C1 segment of cervical spinal cord (tissue), 14 donors: Measurements from ENCODE around the gene DNAH9.

Source experiments
- DNase-seq, 14 donors: peaks; one replicate each; lab custom pipeline; 2025; lab: John Stamatoyannopoulos, UW

The DNAH9 gene

DNA sequence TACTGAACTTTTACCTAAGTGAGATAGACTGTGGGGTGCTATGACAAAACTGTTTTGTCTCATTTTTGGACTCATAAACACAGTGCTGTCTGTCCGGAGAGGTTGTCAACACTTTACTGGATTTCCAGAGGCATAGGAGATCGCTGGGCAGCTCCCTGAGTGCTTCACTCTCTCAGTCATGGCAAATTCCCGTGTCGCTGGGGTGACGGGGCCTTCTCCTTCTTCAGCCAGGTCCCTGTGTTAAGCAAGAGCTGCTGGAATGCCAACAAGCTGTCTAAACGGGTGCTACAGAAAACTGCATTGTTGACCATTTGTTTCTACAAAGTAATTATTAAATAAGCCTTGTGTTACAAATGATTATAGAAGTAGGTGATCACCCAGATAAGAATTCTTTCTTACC lies 141.6 kb downstream of the DNAH9 start:
- DNase-seq = peak in 1 of 14 donors; percentile 11

DNA sequence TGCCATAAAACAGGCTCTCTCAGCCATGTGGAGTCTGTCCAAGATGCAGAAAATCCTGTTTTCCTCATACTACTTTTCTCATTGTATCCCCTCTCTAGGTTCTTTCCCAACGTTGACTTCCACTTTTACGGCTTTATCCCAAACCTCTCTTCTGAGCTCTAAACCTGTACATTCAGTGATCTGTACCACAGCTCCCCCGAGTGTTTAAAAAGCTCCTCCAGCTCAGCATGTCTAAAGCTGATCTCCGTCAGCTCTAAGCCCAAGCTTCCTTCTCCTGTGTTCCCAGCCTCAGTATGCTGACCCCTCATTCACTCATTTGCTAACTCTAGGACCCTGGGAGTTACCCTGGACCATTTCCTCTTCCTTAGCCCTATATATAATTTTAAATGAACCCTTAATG lies 144.6 kb downstream of the DNAH9 start:
- no peak for DNase-seq

DNA sequence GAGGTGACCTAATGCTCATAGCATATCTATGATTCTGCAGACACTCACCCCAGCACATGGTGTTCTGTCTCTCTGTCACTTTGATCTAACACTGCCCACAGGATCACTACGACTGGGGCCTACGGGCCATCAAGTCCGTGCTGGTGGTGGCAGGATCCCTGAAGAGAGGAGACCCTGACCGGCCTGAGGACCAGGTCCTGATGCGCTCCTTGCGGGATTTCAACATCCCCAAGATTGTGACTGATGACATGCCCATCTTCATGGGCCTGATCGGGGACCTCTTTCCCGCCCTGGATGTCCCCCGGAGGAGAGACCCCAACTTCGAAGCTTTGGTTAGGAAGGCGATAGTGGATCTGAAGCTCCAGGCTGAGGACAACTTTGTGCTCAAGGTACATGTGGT lies 146.4 kb downstream of the DNAH9 start:
- DNase-seq = no peak

DNA sequence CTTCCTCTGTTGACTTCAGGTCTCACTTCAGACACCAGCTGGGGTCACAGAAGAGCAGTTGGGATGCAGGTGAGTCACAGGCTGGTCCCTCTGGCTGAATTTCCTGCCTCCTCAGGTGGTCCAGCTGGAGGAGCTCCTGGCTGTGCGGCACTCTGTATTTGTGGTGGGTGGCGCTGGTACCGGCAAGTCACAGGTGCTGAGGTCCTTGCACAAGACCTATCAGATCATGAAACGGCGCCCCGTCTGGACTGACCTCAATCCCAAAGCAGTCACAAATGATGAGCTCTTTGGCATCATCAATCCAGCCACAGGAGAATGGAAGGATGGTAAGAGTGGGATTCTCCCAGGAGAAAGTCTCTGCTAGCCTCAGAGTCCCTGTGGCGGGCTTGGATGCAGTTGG lies 149.2 kb downstream of the DNAH9 start:
- no peak for DNase-seq

DNA sequence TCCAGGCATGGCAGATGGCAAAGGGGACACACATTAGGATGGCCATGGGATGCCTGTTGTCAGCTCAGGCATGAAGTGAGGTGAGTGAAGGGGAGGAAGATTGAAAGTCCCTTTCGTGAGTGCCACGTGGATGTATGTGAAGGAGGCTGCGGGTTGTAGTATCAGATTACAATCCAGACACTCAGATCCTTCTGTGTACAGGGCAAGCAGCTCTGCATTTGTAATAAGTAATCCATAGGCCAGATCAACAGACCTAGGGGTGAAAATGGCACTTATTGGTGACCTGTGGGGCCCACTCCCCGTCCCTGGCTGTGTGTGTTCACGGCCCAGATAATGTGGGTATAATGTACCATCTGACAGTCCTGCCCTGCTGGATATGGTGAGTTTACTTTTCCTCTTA lies 159.5 kb downstream of the DNAH9 start:
- DNase-seq = no peak

DNA sequence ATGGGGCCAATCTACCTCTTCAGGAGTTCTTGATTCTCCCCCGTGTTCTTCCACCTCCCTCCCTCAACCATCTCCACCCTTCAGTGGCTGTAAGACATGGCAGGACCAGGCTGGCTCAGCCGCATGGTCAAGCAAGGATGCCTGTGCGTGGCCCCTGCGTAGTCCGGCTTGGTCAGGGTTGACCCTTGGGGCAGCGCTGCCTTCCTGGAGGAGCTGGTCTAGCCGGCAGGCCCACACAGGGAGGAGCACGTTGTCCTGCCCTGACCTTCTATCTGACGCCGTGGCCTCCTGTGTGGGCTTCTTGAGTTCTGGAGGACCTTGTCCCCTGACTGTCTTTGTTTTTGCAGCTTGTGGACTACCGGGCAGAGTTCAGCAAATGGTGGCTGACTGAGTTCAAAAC lies 169.8 kb downstream of the DNAH9 start:
- no peak for DNase-seq

DNA sequence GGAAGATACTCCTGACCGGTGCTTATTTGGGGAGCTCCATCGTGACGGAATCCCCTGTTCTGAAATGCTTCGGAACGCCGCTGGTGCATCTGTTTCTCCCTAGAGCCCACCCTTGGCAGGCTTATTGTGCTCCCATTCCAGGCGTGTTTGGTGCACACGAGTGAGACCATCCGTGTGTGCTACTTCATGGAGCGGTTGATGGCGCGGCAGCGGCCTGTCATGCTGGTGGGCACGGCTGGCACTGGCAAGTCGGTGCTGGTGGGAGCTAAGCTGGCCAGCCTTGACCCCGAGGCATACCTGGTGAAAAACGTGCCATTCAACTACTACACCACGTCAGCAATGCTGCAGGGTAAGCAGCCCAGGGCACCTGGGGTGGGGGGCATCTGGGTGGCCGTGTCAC lies 170.7 kb downstream of the DNAH9 start:
- no peak for DNase-seq

DNA sequence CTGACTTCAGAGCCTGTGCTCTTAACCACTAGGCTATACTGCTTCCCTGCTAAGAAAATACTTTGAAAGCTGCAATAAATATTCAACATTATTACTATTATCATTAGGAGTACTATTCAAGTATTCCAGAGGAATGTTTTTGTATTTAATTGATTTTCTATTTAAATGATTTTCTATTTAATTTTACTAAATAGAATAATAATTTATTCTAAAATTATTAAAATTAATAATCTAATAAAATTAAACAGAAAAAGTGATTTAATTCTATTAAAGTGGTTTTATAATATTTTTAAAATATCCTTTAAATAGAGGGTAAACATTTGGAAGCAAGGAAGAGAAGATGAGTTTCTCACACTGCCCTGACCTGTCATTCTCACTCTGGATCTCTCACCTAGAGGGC lies 173.8 kb downstream of the DNAH9 start:
- DNase-seq = no peak

DNA sequence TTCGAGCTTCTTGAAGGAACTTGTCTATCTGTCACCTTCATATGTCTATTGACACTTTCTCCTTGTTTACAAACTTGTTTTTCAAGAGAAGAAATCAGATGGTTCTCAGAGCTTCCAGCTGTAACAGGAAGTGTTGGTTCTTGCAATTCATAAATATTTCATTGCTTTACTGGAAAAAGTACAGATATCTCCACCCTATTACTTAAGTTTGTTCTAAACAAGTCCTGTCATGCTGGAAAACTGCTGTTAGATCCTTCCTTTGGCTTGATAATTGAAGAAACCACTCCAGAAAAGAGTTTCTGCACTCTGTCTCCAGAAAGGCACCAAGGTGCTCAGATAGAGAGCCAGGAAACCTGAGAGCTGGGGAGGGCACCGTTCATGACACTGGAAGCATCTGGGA lies 181.6 kb downstream of the DNAH9 start:
- DNase-seq = no peak

DNA sequence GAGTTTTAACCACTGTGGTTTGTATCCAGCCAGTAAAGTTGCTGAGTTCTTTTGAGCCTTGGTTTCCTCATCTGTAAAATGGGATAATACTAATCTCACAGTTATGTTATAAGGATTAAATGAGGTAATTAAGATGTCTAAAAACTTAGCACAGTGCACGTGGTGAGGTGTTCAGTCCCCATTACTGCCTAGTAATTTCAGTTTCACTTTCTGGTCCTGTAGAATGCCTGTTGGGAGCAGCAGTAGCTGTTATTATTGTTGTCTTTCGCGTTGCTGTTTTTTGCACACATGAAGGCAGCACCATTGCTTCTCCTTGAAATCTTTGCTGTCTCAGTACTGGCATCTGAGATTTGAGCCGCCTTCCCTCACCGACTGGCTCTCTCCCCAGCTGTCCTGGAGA lies 182.4 kb downstream of the DNAH9 start:
- DNase-seq = no peak

DNA sequence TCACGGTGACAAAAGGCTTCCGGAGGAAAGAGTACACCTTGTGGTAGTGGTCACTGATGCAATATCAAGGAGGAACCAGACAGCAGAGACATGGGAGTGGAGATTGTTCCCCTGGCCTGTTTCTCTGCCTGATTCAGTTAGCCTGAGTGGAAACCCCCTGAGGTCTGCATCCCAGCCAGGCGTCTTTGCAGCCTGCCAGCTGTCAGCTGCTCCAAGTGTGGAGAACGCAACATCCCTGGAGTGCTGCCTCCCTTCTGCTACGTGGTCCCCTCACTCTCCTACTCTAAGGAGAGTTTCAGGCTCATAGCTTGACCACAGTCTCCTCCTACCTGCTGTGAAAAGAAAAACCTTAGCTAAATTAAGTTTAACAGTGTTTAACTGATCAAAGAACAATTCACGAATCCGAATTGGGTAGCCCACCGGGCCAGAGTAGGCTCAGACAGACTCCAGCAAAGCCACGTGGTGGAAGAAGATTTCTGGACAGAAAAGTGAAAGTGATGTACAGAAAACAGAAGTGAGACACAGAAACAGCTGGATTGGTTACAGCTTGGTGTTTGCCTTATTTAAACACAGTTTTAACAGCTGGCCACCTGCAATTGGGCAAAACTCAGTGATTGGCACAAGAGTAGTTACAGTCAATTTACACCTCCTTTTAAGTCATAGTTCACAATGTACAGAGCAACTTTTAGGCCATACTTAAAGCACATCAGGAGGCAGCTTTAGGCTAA lies 188.6 kb downstream of the DNAH9 start:
- no peak for DNase-seq

DNA sequence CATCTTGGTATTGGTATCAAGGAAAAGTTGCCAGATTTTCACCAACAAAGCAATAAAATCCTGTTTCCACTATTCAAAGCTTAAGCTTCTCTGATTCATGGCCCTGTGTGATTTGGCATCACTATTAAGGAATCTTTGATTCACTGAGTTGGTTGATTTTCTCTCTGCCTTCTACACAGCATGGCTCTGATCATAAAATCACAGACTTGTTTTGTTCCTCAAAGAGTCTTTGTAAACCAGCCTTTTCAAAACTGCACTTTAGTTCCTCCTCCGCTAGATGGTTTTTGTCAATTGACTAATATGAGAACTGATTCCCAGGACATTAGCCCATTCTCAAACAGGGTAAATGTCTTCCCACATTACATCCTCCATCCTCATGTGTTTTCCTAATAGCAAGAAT lies 197.6 kb downstream of the DNAH9 start:
- DNase-seq = no peak

DNA sequence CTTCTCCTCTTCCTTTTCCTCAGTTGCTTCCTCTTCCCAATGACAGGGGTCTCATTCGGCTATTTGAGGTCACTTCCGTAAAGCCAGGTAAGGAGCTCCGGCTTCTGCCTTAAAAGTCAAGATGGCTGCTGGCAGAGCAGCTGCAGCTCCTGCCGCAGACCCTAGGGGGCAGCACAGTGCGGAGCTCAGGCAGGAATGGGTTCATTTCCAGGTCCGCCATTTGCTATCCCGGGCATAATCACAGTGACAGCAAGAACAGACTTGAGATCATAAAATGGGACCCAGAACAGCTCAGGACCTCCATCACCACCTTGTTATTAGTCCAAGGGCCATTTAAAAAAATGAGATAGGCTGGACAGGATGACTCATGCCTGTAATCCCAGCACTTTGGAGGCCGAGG lies 199.5 kb downstream of the DNAH9 start:
- no peak for DNase-seq

DNA sequence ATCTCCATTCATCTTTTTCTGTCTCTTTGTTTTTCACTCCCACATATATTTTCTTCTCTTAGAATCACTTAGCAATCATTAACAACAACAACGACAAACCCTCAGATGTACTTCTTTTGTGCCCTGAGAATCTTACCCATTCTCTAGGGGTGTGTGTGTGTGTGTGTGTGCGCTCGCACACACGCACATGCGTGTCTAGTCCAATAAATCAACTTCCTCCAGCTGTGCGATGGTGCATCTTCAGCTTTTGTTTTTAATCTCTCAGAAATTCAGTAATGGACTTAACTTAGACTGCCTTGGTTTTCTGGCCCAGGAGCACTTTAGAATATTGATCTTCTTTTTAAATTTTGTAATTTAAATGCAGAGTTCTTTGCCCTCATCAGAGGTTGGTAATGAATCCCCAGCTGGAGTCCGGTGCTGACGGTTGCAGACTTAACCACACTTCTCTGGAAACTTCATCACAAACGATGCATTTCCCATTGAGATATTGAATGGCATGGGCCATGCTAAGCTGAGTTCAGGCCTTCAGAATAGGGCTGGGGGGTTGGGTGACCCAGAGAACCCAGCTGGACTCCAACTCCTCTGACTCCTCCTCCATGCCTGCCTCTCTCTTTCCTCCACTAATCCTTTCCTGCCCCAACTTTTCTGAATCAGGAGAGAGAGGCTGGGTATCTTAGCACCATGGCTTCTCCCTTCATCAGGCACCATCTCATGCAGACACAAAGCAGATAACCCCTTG lies 205.1 kb downstream of the DNAH9 start:
- no peak for DNase-seq

DNA sequence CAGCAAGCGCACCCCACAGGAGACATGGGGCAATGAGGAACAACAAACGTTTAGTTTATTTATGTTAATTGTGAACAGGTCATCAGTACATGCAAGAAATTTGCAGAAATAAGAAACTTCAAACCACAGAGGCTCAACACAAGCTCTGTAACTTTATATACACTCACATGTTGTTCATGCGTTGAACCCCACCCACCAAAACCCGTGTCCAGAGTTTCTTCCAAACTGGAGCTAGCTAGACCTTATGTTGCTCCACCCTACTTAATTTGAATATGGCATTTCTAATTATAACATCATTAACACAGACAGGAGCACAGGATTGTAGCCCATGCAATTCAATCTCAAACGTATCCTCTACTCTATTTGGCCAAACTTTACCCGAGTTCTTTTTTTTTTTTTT lies 206.9 kb downstream of the DNAH9 start:
- no peak for DNase-seq

DNA sequence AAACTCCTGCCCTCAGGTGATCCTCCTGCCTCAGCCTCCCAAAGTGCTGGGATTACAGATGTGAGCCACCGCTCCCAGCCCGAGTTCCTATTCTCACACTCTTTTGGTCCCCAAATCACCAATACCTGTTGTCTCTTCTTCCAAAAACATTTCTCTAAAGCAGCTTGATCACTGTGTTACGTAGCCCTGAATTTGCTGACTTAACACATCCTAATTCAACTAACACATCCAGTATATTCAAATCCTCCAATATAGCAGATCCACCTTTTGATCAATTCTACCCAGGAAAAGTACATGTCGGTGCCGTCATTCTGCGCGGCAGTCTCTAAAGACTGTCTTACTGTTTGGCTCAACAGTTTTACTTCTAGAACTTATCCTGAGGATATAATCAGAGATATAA lies 207.7 kb downstream of the DNAH9 start:
- DNase-seq = no peak

DNA sequence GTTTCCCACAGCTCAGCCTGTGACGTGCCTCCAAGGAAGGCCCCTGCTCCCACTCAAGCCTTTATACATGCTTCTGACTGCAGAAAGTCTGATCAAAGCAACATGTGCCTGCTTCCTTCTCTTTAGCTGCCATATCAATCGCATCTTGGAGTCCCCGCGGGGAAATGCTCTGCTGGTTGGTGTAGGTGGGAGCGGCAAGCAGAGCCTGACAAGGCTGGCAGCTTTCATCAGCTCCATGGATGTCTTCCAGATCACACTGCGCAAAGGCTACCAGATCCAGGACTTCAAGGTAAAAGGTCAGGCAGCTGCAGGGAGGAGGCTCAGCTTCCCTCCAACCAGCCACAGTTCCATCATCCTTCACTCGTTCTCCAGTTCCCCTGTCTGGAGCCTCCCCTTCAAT lies 209.3 kb downstream of the DNAH9 start:
- no peak for DNase-seq

DNA sequence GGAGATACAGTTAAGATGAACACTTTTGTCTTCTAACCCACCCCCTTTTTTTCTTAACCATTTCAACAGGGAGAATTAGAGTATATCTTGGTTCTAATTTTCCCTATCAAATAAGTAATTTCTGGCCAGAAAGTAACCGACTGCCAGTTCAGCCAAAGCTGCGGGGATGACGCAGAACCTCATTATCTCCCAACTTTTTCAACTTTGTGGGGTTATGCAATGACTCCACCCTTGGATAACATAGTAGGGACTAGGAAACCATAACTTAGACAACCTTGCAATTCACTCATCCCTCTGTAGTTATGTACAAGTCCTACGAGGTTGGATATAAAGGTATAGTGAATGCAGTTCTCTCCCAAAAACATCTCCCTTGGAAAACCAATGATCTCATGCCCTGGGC lies 215.0 kb downstream of the DNAH9 start:
- no peak for DNase-seq

DNA sequence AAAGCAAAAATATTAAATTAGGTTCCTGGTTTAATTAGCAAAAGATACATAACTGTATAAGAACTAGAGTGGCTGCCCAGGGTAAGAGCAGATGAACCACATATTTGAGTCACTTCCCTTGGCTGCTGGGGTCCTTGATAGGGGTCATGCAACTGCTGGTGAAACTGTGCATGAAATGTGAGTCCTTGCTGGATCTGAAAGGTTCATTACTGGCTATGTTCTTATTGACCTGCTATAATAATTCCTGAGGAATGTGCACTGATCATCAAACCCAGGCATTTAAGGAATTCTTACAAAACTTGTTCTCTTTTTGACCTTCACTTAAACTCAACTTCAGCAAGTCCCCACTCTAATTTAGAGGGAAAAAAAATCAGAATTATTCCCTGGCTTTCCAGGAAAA lies 215.6 kb downstream of the DNAH9 start:
- no peak for DNase-seq

DNA sequence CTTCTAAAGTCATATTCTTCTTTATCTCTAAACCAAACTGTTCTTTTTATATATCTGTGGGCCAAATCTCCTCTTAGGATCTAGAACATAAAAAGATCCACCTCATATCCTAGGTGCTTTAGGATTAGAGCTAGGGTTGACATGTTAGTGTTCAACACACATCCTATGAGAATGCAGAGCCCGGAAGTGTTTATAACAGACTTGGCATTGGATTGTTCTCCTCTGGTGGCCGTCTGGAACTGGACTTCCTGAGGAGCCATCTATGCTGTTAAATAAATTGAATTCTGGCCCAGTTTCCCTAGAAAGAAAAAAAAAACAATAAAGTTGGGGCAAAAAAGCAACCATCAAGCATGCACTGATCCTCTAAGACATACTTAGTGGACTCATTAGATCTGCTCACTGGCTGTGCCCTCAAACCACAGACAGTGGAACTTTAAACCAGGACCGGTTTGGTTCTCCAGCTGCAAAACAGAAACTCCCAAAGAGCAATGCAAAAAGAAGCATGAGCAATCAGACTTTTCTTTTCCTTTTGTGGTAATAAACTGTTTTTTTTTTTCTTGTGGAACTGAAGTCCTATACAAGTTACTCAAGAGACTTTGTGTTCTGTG lies 216.5 kb downstream of the DNAH9 start:
- DNase-seq = no peak

DNA sequence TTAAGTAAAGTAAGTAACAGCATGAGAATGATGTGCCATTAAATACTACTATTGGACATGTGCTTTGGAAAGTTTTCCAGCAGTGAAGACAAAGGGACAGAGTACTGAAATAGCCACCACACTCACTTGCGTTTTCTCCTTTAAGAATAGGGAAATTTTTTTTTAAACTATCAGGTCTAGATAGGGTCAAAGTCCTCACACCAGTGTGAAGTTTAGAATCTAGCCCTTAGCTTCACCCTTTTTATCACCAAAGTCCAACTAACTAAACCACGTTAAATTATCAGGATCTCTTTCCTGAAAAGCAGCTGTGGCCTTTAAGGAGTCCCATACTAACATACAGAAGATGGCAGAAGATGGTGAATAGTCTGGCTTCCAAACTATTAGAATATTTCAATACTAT lies 218.1 kb downstream of the DNAH9 start:
- no peak for DNase-seq

DNA sequence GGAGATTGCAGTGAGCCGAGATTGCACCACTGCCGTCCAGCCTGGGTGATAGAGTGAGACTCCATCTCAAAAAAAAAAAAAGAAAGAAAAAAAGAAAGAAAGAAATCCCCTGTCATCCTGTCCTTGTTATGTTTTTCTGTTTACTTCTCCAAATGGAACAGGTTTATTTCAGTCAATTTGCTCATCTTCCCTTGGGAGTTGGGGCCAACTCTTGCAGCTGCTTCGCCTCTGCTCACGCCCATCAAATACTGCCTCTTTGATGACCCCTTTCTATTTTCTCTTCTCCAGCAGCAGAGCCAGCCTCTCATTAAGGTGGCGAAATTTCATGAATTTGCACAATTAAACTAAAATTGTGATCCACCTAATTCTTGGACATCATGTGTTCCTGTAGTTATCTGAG lies 225.6 kb downstream of the DNAH9 start:
- DNase-seq = no peak

DNA sequence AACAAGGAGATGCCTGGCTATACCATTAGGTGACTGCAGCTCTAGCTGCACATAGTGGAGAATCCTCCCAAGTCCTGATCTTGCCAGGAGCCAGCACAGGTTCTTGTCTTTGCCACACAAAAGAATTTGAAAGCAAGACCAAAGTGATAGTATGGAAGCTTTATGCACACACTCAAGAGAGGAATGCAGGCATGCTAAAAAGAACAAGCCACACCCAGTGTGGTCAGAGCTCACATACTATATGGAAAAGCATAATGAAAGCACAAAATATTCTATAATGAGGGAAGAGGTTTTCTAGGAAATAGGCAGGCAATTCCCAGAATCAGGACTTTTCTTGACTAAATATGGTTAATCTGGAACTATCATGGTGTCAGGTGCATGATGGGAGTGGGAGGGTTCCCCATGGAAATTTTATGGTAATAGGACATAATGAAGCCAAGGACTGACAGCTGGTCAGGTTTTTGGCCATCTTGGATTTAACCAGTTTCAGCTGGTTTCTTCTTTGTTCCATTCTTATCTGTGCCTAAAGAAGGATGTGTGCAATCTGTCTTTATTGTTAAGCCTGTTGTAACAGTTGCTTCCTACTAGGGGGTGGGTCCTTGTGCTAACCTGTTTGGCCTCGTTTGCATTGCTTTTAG lies 227.4 kb downstream of the DNAH9 start:
- DNase-seq = no peak
